ENCODE measurements around the gene ZNF275. TPM values are rescaled to one million over a fixed set of nuclear protein-coding genes. Genes with fewer than 3 reads are reported as not detected.

Gene ZNF275
- total RNA-seq, 1 experiment from 2014 or later: 9.8 TPM

GRCh38 chrX:153353416-153353815, 19.5 kb downstream of the ZNF275 start:
- ChIA-PET CTCF (interaction anchor here (0.6 kb wide), 1 partner anchor 313 kb away, joined by 3 read pairs; no protein-coding TSS in a partner anchor), POLR2A (no interaction called here)
- Mint-ChIP-seq H3K27me3 (ENCODE audit: low read depth) (peaks cover 6% of the 10 kb centered on the region), H3K36me3 (peaks cover 23% of the 10 kb centered on the region), H3K9me3 (peaks cover 13% of the 10 kb centered on the region), H3K27ac (no peak overlapping the region), H3K4me1 (peaks cover 12% of the 10 kb centered on the region), H3K4me3 (no peak overlapping the region)
- DNase-seq (ENCODE audit: low spot score) (peak; percentile 19), ATAC-seq (peak; percentile 68; the same call in 1 of the 2 replicates)
- TF ChIP-seq GABPB1 (CRISPR knock-in tag; IDR thresholded peaks at IDR 0.05) (no peak), FOXK1 (CRISPR knock-in tag; IDR thresholded peaks at IDR 0.05) (no peak), NFE2L1 (CRISPR knock-in tag; IDR thresholded peaks at IDR 0.05) (no peak), NR3C1 (CRISPR knock-in tag; conservative IDR thresholded peaks at IDR 0.05; ENCODE audit: low read depth) (no peak)
- TF ChIP-seq, protein P1, sequence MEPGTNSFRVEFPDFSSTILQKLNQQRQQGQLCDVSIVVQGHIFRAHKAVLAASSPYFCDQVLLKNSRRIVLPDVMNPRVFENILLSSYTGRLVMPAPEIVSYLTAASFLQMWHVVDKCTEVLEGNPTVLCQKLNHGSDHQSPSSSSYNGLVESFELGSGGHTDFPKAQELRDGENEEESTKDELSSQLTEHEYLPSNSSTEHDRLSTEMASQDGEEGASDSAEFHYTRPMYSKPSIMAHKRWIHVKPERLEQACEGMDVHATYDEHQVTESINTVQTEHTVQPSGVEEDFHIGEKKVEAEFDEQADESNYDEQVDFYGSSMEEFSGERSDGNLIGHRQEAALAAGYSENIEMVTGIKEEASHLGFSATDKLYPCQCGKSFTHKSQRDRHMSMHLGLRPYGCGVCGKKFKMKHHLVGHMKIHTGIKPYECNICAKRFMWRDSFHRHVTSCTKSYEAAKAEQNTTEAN (CRISPR knock-in tag; IDR thresholded peaks at IDR 0.05): no peak

DNA sequence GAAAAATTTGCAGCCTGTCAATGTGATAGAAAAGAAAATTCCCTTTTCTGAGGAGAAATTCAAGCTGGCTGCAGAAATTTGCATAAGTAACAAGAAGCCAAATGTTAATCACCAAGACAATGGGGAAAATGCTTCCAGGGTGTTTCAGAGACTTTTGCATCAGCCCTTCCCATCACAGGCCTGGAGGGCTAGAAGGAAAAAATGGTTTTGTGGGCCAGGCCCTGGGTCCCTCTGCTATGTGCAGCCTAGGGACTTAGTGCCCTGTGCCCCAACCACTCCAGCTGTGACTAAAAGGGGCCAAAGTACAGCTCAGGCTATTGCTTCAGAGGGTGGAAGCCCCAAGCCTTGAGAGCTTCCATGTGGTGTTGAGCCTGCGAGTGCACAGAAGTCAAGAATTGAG, 23.9 kb downstream of the ZNF275 start:
- Mint-ChIP-seq H3K27me3 (ENCODE audit: low read depth) (peaks cover 8% of the 10 kb centered on the region), H3K4me3 (no peak overlapping the region)
- CTCF ChIA-PET: no interaction called here

DNA sequence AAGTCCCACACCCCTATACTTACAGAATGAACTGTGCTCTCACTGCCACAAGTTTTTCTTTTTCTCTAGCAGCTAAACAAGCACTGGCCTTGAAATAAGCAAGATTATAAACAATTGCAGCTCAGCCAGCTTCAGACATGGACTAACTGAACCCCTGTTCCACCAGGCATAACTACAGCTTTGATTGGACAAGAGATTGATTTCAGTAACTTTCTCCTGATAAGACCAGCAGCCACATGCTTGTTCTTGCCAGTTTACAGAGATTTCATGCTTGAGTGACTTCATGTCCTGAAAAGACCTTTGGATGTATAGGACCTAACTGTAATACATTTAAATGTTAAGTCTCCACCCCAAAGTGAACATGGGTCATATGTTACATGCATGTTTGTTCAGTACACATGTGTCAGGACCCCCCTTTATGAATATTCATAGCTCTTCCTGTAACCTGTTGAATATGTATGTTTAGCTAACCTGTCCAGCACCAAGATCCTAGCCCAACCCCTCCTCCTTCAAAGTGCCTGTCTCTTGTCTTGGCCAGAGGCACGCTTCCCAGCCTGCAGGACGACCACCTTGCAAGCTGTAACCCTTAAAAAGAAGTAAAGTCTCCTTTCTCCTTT, 27.9 kb downstream of the ZNF275 start:
- DNase-seq (ENCODE audit: low spot score) (no peak), ATAC-seq (no peak)
- POLR2A ChIA-PET: no interaction called here
- H3K36me3 Mint-ChIP-seq: peaks cover 11% of the 10 kb centered on the region
- CTCF ChIA-PET: no interaction called here
- H3K27ac Mint-ChIP-seq: no peak overlapping the region
- peaks cover 10% of the 10 kb centered on the region for H3K27me3 Mint-ChIP-seq (ENCODE audit: low read depth)
- TF ChIP-seq, protein P2, sequence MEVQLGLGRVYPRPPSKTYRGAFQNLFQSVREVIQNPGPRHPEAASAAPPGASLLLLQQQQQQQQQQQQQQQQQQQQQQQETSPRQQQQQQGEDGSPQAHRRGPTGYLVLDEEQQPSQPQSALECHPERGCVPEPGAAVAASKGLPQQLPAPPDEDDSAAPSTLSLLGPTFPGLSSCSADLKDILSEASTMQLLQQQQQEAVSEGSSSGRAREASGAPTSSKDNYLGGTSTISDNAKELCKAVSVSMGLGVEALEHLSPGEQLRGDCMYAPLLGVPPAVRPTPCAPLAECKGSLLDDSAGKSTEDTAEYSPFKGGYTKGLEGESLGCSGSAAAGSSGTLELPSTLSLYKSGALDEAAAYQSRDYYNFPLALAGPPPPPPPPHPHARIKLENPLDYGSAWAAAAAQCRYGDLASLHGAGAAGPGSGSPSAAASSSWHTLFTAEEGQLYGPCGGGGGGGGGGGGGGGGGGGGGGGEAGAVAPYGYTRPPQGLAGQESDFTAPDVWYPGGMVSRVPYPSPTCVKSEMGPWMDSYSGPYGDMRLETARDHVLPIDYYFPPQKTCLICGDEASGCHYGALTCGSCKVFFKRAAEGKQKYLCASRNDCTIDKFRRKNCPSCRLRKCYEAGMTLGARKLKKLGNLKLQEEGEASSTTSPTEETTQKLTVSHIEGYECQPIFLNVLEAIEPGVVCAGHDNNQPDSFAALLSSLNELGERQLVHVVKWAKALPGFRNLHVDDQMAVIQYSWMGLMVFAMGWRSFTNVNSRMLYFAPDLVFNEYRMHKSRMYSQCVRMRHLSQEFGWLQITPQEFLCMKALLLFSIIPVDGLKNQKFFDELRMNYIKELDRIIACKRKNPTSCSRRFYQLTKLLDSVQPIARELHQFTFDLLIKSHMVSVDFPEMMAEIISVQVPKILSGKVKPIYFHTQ (CRISPR knock-in tag; IDR thresholded peaks at IDR 0.05): no peak
- no peak for TF ChIP-seq ZNF121 (CRISPR knock-in tag; IDR thresholded peaks at IDR 0.05)
- TF ChIP-seq, protein P3, sequence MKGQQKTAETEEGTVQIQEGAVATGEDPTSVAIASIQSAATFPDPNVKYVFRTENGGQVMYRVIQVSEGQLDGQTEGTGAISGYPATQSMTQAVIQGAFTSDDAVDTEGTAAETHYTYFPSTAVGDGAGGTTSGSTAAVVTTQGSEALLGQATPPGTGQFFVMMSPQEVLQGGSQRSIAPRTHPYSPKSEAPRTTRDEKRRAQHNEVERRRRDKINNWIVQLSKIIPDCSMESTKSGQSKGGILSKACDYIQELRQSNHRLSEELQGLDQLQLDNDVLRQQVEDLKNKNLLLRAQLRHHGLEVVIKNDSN (CRISPR knock-in tag; IDR thresholded peaks at IDR 0.05): no peak
- H3K9me3 Mint-ChIP-seq: peaks cover 16% of the 10 kb centered on the region
- H3K4me1 Mint-ChIP-seq: no peaks in the 10 kb centered on the region
- no peak overlapping the region for H3K4me3 Mint-ChIP-seq

More for the DNA sequence above, 23.9 kb downstream of the ZNF275 start:
- H3K36me3 Mint-ChIP-seq: peaks cover 16% of the 10 kb centered on the region
- peaks cover 21% of the 10 kb centered on the region for H3K9me3 Mint-ChIP-seq
- DNase-seq (ENCODE audit: low spot score) (no peak), ATAC-seq (no peak)
- peaks cover 2% of the 10 kb centered on the region for H3K4me1 Mint-ChIP-seq
- TF ChIP-seq ZNF416 (CRISPR knock-in tag; IDR thresholded peaks at IDR 0.05) (no peak), NR1H2 (CRISPR knock-in tag; IDR thresholded peaks at IDR 0.05) (no peak), JUN (CRISPR knock-in tag; IDR thresholded peaks at IDR 0.05) (no peak)
- no peak overlapping the region for H3K27ac Mint-ChIP-seq
- POLR2A ChIA-PET: no interaction called here

GRCh38 chrX:153365670-153366069, 31.7 kb downstream of the ZNF275 start:
- POLR2A ChIA-PET: no interaction called here
- no peak for TF ChIP-seq FOXJ3 (CRISPR knock-in tag; IDR thresholded peaks at IDR 0.05; ENCODE audit: borderline replicate concordance)
- TF ChIP-seq SMAD4 (CRISPR knock-in tag; IDR thresholded peaks at IDR 0.05): no peak
- TF ChIP-seq ATF1 (CRISPR knock-in tag; IDR thresholded peaks at IDR 0.05): no peak
- TF ChIP-seq PREB (CRISPR knock-in tag; IDR thresholded peaks at IDR 0.05; ENCODE audit: borderline replicate concordance): no peak
- TF ChIP-seq, protein P4, sequence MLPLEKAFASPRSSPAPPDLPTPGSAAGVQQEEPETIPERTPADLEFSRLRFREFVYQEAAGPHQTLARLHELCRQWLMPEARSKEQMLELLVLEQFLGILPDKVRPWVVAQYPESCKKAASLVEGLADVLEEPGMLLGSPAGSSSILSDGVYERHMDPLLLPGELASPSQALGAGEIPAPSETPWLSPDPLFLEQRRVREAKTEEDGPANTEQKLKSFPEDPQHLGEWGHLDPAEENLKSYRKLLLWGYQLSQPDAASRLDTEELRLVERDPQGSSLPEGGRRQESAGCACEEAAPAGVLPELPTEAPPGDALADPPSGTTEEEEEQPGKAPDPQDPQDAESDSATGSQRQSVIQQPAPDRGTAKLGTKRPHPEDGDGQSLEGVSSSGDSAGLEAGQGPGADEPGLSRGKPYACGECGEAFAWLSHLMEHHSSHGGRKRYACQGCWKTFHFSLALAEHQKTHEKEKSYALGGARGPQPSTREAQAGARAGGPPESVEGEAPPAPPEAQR (CRISPR knock-in tag; IDR thresholded peaks at IDR 0.05): no peak
- H3K4me1 Mint-ChIP-seq: no peaks in the 10 kb centered on the region
- ATAC-seq (no peak), DNase-seq (ENCODE audit: low spot score) (no peak)
- peaks cover 3% of the 10 kb centered on the region for H3K27me3 Mint-ChIP-seq (ENCODE audit: low read depth)
- H3K4me3 Mint-ChIP-seq: no peak overlapping the region
- H3K9me3 Mint-ChIP-seq: peaks cover 3% of the 10 kb centered on the region; the same call in 1 of the 2 replicates
- H3K36me3 Mint-ChIP-seq: no peaks in the 10 kb centered on the region
- no peak overlapping the region for H3K27ac Mint-ChIP-seq
- CTCF ChIA-PET: no interaction called here

Measured in WTC11 (cell line).